Thymus (tissue), 11 donors: ENCODE data around the gene PCDHGA10. TPM values are rescaled to one million over a fixed set of nuclear protein-coding genes. Genes with fewer than 3 reads are reported as not detected.
"Not testable (repeated sequence)": the region's sequence is repeated elsewhere in the genome, so short reads cannot be mapped to it uniquely, and the experiment has no call there.

ENCODE experiments used
- DNase-seq, 9 donors: peaks; one replicate each; pipeline ENCODE4 v3.0.0-alpha.2; 2013; ENCODE audit warnings: low spot score in 9 of 9, low read depth in 6 of 9, missing footprints in 1 of 9
- H3K27ac ChIP-seq, 2 donors: one replicate each; pipeline ENCODE4 v1.5.1; 2013; ENCODE audit warnings: control low read depth in 1 of 2, low read depth in 1 of 2, low read length in 1 of 2, mild to moderate bottlenecking in 1 of 2, moderate library complexity in 1 of 2
- H3K27me3 ChIP-seq, 2 donors: one replicate each; pipeline ENCODE4 v1.5.1; 2013; ENCODE audit warnings: low read length in 1 of 2; ENCODE audit not compliant: control insufficient read depth in 2 of 2, insufficient read depth in 1 of 2
- H3K36me3 ChIP-seq, 2 donors: one replicate each; pipeline ENCODE4 v1.5.1; 2013; ENCODE audit warnings: low read length in 1 of 2, mild to moderate bottlenecking in 1 of 2, moderate library complexity in 1 of 2; ENCODE audit not compliant: control insufficient read depth in 2 of 2, insufficient read depth in 2 of 2
- H3K4me1 ChIP-seq, 2 donors: one replicate each; pipeline ENCODE4 v1.5.1; 2013; ENCODE audit warnings: low read length in 2 of 2; ENCODE audit not compliant: control insufficient read depth in 2 of 2, insufficient read depth in 2 of 2
- H3K4me3 ChIP-seq, 2 donors: one replicate each; pipeline ENCODE4 v1.5.1; 2013; ENCODE audit warnings: low read length in 2 of 2, control low read depth in 1 of 2, mild to moderate bottlenecking in 1 of 2
- H3K9me3 ChIP-seq, 2 donors: one replicate each; pipeline ENCODE4 v1.5.1; 2013; ENCODE audit warnings: low read length in 1 of 2, mild to moderate bottlenecking in 1 of 2; ENCODE audit not compliant: control insufficient read depth in 2 of 2, insufficient read depth in 1 of 2
- WGBS: extraction: QIAGEN DNeasy Blood & Tissue Kit; methylation state at CpG from one replicate; pipeline ENCODE4 v1.1.7; 2013; 5-methylcytosine and 5-hydroxymethylcytosine counted together
- polyA plus RNA-seq: library from polyadenylated mRNA; stranded (reverse); fragments of 200-250 nt; gene quantifications from one replicate; pipeline ENCODE4 v1.2.3, GENCODE V29; 2013
- total RNA-seq: library from RNA; stranded (reverse); fragments of 120-200 nt; gene quantifications from one replicate; pipeline ENCODE4 v1.2.4, GENCODE V29; 2013
- donor health status: healthy.

PCDHGA10 gene
- total and polyA plus RNA-seq, 2 donors, result 0.61 to 0.87 TPM

GRCh38 chr5:141432308-141432707 is 19.5 kb downstream of the PCDHGA10 start:
- WGBS, result 47% methylated on average over 38 of the region's 38 CpGs
- not testable (repeated sequence) for H3K4me1 ChIP-seq, H3K27ac ChIP-seq, H3K36me3 ChIP-seq, H3K4me3 ChIP-seq, DNase-seq
- H3K27me3 ChIP-seq, result peaks cover 17 to 63% of the 10 kb centered on the region in 2 donors
- peaks cover 17 to 29% of the 10 kb centered on the region in 2 donors for H3K9me3 ChIP-seq

- Histone ChIP-seq H3K27me3 (peaks cover 16 to 59% of the 10 kb centered on the region in 2 donors), H3K9me3 (peaks cover 15 to 25% of the 10 kb centered on the region in 2 donors)
- H3K4me1 ChIP-seq, DNase-seq, H3K36me3 ChIP-seq, H3K27ac ChIP-seq, H3K4me3 ChIP-seq: not testable (repeated sequence)
- WGBS, result 39% methylated on average over 29 of the region's 29 CpGs
Measured at GRCh38 chr5:141432726-141433125, 19.9 kb downstream of the PCDHGA10 start.

- no peak for DNase-seq
- Histone ChIP-seq H3K4me3 (no peak overlapping the region), H3K9me3 (peaks cover 14 to 21% of the 10 kb centered on the region in 2 donors), H3K4me1 (no peaks in the 10 kb centered on the region), H3K27me3 (peaks cover 16 to 46% of the 10 kb centered on the region in 2 donors), H3K36me3 (no peaks in the 10 kb centered on the region), H3K27ac (no peak overlapping the region)
- 88% methylated on average over 2 of the region's 2 CpGs for WGBS
Measured at GRCh38 chr5:141434006-141434405, 21.2 kb downstream of the PCDHGA10 start.

- H3K9me3 ChIP-seq, result peaks cover 3 to 9% of the 10 kb centered on the region in 2 donors
- peaks cover 0 to 27% of the 10 kb centered on the region in 2 donors for H3K27me3 ChIP-seq
- WGBS, result 94% methylated on average over 2 of the region's 2 CpGs
- no peak overlapping the region for H3K4me3 ChIP-seq
- no peak for DNase-seq
- no peak overlapping the region for H3K27ac ChIP-seq
- no peaks in the 10 kb centered on the region for H3K36me3 ChIP-seq
- H3K4me1 ChIP-seq, result no peaks in the 10 kb centered on the region
Measured at GRCh38 chr5:141437221-141437620, 24.4 kb downstream of the PCDHGA10 start.

- peaks cover 0 to 11% of the 10 kb centered on the region in 2 donors for H3K27me3 ChIP-seq
- no peak for DNase-seq
- H3K36me3 ChIP-seq, result no peaks in the 10 kb centered on the region
- H3K27ac ChIP-seq, result no peak overlapping the region
- no peaks in the 10 kb centered on the region for H3K4me1 ChIP-seq
- H3K4me3 ChIP-seq, result no peak overlapping the region
- peaks cover 0 to 8% of the 10 kb centered on the region in 2 donors for H3K9me3 ChIP-seq
- WGBS, result 79% methylated on average over 10 of the region's 10 CpGs
Measured at GRCh38 chr5:141439411-141440141, 26.8 kb downstream of the PCDHGA10 start.

GRCh38 chr5:141440341-141440740 is 27.6 kb downstream of the PCDHGA10 start:
- no peaks in the 10 kb centered on the region for H3K4me1 ChIP-seq
- no peaks in the 10 kb centered on the region for H3K36me3 ChIP-seq
- peaks cover 0 to 8% of the 10 kb centered on the region in 2 donors for H3K9me3 ChIP-seq
- 96% methylated on average over 9 of the region's 9 CpGs for WGBS
- H3K27ac ChIP-seq, result no peak overlapping the region
- no peak for DNase-seq
- H3K27me3 ChIP-seq, result peaks cover 0 to 11% of the 10 kb centered on the region in 2 donors
- H3K4me3 ChIP-seq, result no peak overlapping the region

GRCh38 chr5:141441571-141442170 is 28.9 kb downstream of the PCDHGA10 start:
- peaks cover 0 to 11% of the 10 kb centered on the region in 2 donors for H3K27me3 ChIP-seq
- no peak overlapping the region for H3K27ac ChIP-seq
- H3K4me3 ChIP-seq, result no peak overlapping the region
- no peaks in the 10 kb centered on the region for H3K36me3 ChIP-seq
- peaks cover 0 to 8% of the 10 kb centered on the region in 2 donors for H3K9me3 ChIP-seq
- 67% methylated on average over 50 of the region's 50 CpGs for WGBS
- no peak for DNase-seq
- no peaks in the 10 kb centered on the region for H3K4me1 ChIP-seq

GRCh38 chr5:141465351-141465750 is 52.6 kb downstream of the PCDHGA10 start:
- H3K4me1 ChIP-seq, result no peaks in the 10 kb centered on the region
- WGBS, result 98% methylated on average over 3 of the region's 3 CpGs
- no peaks in the 10 kb centered on the region for H3K36me3 ChIP-seq
- peaks cover 0 to 2% of the 10 kb centered on the region in 2 donors for H3K27me3 ChIP-seq
- no peak for DNase-seq
- H3K9me3 ChIP-seq, result no peaks in the 10 kb centered on the region
- H3K4me3 ChIP-seq, result no peak overlapping the region
- no peak overlapping the region for H3K27ac ChIP-seq
